Hematopoietic multipotent progenitor cell treated with erythropoietin and hydrocortisone succinate and interleukin-3 and kit ligand, for 17 days (in vitro differentiated cells): ENCODE data around the gene RC3H1.
"Not testable (repeated sequence)": the region's sequence is repeated elsewhere in the genome, so short reads cannot be mapped to it uniquely, and the experiment has no call there.

Experiments used
- DNase-seq: peaks from one replicate; pipeline ENCODE4 v3.0.0-alpha.2; 2015; ENCODE audit warnings: low spot score

RC3H1 gene, protein sequence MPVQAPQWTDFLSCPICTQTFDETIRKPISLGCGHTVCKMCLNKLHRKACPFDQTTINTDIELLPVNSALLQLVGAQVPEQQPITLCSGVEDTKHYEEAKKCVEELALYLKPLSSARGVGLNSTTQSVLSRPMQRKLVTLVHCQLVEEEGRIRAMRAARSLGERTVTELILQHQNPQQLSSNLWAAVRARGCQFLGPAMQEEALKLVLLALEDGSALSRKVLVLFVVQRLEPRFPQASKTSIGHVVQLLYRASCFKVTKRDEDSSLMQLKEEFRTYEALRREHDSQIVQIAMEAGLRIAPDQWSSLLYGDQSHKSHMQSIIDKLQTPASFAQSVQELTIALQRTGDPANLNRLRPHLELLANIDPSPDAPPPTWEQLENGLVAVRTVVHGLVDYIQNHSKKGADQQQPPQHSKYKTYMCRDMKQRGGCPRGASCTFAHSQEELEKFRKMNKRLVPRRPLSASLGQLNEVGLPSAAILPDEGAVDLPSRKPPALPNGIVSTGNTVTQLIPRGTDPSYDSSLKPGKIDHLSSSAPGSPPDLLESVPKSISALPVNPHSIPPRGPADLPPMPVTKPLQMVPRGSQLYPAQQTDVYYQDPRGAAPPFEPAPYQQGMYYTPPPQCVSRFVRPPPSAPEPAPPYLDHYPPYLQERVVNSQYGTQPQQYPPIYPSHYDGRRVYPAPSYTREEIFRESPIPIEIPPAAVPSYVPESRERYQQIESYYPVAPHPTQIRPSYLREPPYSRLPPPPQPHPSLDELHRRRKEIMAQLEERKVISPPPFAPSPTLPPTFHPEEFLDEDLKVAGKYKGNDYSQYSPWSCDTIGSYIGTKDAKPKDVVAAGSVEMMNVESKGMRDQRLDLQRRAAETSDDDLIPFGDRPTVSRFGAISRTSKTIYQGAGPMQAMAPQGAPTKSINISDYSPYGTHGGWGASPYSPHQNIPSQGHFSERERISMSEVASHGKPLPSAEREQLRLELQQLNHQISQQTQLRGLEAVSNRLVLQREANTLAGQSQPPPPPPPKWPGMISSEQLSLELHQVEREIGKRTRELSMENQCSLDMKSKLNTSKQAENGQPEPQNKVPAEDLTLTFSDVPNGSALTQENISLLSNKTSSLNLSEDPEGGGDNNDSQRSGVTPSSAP

DNA sequence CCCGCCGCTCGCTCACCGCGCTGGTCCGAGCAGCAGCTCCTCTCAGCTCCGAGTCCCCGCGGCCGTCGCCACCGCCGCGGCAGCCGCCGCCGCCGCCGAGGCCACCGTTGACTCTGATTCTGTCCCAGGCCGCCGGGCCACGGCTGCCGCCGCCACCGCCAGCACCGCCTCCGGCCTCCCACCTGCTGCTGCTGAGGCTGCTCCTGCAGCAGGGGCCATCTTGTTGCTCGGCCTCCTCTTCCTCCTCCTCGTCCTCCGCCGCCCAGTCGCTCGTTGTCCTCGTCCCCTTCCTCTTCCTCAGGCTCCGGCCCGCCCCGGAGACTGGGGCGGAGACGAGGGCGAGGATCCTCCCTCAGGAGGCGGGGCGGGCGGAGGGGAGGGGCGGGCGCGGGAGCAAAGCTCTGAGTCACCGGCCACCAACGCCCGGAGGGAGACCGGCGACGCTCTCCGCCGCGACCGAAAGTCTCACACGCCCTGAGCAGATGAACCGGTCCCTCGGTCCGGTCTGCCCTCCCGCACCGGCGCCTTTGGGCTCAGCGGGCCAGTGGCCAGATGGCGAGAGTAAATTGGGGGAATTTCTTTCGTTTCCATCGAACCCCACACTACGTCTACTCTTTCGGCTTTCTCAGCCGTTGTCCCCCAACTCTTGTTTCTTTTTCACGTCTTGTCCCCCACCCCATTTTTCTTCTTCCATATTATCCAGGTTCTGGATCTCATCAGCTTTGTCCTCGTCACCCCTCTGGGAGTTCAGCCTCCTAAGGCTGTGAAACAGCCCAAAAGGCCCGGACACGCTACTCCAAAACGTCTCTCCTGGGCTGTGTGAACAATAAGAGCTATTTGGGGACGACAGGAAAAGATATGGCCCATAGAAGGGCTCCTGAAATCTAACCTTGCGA, at the start of gene RC3H1:
TSS of gene RC3H1 (minus strand) at position 278 of the 896 bp plus-strand sequence. CDS start 29,372 bp downstream, outside the sequence.
- peak; percentile 91 for DNase-seq

DNA sequence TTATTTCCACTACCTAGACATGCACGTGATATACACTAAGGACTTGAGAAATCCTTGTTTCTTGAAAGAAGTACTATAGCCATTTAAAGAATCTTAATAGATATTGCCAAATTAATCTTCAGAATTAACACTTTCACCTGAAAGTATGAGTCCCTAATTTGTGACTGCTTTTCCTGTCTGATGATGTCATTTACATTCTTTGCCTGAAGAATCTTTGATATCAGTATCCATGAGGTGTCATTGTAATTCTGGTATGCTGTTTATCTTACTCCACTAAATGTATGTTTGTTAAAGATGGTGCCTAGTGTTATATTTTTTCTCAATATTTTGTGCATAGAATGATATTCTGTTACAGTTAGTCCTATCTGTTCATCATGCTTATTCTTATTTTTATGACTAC, 48.5 kb upstream of the RC3H1 start:
- DNase-seq: no peak

DNA sequence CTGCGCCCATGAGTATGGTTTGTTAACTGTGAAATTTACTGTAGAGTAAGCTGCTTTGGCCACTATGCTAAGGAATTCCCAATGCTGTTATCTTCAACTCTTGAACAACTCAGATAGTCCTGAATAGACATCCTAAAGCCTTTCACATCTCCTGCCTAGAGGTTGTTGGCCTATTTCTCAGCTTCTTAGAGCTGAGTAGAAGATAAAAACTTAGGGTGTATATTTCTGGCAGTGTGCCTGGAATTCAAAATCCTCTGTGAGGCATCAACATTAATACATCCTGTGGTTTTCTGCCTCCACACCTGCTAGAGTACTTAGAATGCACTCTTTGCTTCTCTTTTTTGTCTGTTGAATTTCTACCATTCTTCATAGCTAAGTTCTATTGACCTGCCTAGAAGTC, 45.8 kb upstream of the RC3H1 start:
- DNase-seq: peak; percentile 14

DNA sequence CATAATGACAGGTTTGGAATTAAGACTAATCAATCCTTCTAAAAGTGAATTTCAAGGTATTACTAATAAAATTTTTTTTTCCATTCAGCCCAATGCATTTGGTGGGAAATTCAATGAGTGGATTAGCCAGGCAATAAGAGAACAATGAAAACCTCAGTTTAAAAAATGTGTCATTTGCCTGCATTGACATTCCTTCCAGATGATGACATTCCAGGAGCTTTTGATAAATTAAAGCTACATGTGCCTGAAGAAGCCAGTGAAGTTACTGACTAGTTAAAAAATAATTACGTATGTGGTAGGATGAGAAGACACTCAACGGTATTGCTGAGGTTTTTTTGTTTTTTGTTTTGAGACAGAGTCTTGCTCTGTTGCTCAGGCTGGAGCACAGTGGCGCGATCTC, 37.9 kb upstream of the RC3H1 start:
- DNase-seq: no peak

DNA sequence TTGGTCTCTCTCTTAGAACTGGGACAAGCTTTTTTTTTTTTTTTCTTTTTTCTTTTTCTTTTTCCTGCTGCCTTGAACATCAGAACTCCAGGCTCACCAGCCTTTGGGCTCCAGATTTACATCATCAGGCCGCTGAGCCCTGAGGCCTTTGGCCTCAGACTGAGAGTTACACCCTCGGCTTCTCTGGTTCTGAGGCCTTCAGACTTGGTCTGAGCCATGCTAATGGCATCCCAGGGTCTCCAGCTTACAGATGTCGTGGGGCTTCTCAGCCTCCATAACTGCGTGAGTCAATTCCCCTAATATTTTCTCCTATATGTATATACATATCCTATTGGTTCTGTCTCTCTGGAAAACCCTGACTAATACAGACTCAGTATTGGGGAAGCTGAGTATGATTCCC, 36.5 kb upstream of the RC3H1 start:
- no peak for DNase-seq

DNA sequence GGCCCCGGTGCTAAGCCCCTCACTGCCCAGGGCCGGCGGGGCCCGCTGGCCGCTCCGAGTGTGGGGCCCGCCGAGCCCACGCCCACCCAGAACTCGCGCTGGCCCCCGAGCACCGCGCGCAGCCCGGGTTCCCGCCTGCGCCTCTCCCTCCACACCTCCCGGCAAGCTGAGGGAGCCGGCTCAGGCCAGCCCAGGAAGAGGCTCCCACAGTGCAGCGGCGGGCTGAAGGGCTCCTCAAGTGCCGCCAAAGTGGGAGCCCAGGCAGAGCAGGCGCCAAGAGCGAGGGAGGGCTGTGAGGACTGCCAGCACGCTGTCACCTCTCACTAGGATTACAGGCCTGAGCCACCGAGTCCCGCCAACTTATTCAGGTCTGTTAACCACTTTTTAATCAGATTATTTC, 34.5 kb upstream of the RC3H1 start:
- DNase-seq: not testable (repeated sequence)

DNA sequence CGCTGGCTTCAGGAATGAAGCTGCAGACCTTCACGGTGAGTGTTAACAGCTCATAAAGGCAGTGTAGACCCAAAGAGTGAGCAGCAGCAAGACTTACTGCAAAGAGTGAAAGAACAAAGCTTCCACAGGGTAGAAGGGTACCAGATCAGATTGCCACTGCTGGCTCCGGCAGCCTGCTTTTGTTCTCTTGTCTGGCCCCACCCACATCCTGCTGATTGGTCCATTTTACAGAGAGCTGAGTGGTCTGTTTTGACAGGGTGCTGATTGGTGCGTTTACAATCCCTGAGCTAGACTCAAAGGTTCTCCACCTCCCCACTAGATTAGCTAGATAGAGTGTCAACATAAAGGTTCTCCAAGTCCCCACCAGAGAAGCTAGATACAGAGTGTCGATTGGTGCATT, 33.6 kb upstream of the RC3H1 start:
- DNase-seq: not testable (repeated sequence)

DNA sequence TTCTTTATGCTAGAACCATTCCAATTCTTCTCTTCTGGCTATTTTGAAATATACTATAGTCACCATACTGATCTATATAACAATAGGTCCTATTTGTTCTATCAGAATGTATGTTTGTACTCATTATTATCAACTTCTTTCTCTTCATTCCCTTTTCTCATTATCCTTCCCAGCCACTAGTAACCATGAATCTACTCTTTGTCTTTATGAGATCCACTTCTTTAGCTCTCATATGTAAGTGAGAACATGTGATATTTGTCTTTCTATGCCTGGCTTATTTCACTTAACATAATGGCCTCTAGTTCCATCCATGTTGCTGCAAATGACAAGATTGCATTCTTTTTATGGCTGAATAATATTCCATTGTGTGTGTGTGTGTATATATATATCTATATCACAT, 31.7 kb upstream of the RC3H1 start:
- DNase-seq: no peak

DNA sequence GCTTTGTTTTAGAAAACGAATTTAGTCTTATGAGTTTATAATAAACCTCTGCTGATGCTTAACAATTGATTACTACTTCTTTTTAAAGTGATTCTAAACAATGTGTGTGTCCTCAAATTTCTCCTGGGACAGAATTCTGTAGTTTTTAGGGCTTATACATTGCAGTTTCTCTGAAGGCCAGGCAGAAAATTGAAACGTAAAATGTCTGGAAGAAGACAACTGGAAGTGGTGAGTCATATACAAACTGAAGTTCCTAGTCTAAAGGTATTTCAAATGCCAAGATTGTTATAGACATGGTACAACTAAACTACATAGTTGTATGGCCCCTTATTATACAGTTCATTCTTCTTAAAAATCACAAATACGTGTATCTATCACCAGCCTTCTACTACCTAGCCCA, 30.5 kb upstream of the RC3H1 start:
- DNase-seq: no peak

DNA sequence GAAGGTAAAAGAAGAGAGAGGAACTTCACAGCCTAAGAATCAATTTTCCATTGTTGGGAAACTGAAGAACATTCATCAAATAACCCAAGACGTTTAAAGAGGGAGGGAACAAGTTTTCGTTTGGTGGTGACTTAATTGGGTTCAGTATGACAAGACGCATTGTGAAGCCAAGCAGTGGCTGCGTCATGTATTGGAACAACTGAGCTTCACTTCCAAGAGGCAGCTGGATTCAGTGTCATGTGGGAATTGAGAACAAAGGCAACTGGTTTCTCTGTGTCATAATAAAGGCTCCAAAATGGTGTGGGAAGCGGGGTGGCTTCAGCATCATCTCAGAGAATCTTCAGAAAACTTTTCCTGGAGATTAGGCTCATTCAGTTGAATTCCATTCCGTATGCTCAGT, 29.8 kb upstream of the RC3H1 start:
- no peak for DNase-seq

DNA sequence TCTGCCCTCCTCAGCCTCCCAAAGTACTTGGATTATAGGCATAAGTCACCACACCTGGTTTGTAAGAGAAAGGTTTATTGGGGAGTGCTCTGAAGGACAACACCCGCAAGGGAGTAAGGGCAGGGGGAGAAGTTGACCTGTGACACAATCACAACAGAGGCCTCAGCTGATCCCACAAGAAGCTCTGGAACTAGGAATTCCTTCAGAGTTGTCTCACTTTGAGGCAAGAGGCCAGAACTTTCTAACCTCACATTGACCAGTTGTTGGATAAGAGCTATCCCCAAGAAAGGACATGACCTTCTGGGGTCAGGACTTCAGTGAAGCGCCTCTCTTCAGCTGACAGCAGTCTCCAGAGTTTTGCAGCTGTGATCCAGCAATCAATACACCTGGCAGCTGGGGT, 27.4 kb upstream of the RC3H1 start:
- DNase-seq: no peak

DNA sequence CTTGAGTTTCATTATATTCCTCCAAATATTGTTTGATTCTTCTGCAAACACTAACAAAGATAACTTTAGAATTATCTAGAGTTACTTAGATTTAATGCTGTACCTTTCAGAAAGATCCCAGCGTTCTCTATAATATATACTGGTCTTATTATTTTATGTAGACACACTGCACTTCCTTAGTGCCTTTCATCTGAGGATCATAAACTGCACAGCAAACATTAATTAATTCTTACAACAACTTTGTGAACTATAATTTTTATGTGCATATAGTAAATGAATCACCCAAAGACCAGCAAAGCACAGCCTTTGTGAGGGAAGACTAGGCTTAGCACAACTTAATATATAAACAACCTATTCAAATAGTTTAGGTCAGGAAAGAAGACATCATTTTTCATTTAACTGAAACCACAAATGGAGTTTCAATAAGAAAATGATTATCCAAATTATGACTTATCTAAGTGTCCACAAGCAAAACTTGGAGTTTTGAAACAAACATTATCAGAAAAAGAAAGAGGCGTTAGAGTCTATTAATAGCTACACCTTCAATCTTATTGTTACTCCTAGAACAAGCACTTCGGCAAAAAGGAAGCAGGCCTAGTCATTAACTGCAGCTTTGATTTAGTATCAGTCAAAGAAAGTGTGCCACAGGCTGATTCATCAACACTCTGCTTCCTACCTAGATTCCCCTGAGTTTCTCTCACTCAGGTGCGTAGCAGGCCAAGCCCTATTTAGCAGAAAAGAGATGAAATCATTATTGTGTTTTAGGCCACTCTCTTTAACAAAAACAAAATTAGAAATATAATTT, 22.5 kb upstream of the RC3H1 start:
- DNase-seq: no peak

DNA sequence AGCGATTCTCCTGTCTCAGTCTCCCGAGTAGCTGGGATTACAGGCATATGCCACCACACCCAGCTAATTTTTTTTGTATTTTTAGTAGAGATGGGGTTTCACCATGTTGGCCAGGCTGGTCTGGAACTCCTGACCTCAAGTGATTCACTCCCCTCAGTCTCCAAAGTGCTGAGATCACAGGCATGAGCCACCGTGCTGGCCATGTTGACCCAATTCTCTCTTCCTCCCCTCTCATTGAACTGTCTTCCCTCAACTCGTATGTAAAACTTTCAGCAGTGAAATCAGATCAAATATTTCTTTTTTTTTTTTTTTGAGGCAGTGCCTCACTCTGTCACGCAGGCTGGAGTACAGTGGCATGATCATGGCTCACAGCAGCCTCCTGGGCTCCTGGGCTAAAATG, 20.4 kb upstream of the RC3H1 start:
- DNase-seq: not testable (repeated sequence)

DNA sequence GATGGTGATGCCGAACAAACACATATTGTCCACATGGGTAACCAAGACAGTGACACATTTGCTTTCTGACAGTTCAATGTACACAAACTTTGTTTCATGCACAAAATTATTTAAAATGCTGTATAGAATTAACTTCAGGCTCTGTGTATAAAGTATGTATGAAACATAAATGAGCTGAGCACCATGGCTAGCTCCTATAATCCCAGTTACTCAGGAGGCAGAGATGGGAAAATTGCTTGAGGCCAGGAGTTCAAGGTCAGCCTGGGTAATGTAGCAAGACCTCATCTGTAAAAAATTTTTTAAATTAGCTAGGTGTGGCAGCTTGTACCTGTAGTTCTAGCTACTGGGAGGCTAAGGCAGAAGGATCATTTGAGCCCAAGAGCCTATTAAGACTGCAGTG, 19.2 kb upstream of the RC3H1 start:
- DNase-seq: no peak

DNA sequence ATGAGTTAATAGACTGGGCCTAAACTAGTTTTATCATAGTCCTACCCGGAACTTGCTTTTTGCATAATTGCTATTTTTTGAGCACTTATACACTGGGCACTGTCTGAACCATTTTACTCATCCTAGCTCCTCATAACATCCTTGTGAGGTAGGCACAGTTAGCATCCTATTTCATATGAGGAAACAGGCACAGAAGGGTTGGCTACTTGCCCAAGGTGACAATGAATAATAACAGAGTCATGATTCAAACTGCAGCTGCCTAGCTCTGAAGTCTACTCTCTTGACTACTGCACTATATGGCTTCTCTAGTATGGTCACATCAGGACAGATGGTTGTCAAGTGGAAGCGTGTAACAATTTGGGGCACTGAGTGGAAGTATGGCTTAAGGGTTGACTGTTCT, 18.2 kb upstream of the RC3H1 start:
- no peak for DNase-seq

DNA sequence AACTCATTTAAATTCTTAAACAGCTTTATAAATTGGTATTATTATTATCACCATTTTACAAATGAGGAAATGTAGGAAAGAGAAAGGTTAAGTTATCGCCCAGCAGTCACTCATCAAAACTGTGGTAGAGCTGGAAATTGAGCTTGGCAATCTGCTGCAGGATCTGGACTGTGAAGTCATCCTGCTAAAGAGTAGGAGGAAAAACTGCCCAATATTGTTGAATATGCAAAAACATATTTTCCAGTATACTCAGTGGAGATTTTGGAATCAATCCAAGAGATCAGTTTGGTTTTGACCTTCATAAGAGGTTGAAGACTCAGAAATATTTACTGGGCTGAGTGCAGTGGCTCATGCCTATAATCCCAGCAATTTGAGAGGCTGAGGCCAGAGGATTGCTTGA, 16.9 kb upstream of the RC3H1 start:
- no peak for DNase-seq

DNA sequence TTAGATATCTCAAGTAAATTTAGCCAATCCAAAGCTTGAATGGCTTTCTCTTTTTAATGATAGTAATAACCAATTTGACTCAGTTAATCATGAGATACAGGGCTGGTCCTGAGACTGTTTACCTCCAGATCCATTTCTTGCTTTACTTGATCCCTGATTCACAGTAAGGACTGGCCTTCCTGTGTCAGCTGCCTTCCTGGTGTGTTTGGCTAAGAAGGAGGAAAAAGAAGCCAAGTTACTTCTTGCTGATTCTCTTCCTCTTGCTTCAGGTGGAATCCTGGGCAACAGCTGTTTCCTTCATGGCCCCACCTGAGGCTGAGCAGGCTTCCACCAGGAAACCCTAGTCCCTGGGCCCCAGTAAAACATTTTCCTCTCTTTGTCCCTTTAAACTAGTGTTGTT, 14.6 kb upstream of the RC3H1 start:
- no peak for DNase-seq

DNA sequence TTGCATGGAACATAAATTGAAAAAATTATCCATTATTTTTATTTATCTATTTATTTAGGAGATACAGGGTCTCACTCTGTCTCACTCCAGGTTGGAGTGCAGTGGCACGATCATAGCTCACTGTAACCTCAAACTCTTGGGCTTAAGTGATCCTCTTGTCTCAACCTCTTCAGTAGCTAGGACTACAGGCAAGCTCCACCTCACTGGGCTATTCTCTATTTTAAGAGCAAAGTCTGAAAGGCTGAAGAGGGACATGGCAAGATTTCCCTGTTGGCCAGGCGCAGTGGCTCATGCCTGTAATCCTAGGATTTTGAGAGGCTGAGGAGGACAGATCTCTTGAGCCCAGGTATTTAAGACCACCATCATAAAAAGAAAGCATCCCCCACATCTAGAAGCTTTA, 14.0 kb upstream of the RC3H1 start:
- no peak for DNase-seq

DNA sequence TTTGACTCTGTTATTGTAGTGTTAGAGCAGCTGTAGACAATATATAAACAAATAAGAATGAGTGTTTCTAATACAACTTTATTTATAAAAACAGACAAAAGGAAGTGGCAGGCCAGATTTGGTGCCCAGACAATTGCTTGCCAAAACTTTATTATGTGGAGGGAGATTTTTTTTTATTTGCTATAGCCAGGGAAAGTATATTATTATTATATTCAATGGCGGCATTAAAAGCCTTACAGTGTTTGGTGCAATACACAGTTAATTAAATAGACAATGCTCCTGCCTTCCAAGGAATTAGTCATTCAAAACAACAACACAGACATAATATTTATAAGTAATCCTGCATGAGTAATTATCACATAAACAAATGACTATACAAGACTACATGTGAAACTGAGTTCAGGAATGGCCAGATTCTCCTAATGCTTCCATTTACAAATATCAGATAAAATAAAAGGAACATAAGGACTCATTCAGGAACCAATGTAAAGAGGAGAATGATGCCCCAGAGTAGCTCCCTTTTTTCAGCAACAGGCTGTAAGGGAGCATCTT, 10.6 kb upstream of the RC3H1 start:
- no peak for DNase-seq

DNA sequence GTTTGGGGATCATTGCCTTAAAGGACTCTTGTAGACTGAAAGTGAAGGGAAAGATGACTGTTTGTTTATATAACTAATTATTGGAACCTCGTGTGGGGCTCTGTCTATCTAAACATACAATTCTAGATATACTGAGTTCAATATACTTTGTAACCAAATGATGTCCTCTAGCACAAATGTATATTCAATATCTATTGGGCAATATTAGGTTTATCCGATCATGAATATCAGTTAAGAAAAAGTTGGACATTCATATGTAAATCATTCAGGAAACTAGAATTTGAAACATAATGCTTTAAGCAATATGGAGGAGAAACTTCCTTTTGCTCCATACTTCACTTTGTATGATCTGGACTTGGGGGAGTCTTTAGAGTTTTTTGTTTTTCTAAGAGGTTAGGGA, 8.9 kb upstream of the RC3H1 start:
- DNase-seq: no peak

DNA sequence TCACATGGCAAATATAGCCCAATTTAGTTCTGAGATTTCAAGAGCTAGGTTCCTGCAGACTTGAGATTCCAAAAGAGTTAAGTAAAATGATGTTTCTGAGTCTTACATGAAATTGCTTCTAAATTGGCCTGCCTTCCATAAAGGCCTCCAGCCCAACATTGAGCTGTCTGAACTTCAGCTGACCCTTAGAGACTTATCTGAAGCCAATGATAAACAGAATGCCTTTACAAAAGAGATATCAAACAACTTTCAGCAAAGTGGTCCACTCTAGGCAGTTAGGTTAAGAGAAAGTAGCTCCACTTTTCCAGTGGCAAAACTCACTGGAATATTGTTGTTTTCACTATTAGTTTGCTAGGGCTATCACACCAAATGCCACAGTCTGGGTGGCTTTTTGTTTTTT, 6.3 kb upstream of the RC3H1 start:
- no peak for DNase-seq
